GM12892 (cell line): ENCODE data around the gene SMO.
"Not testable (repeated sequence)": the region's sequence is repeated elsewhere in the genome, so short reads cannot be mapped to it uniquely, and the experiment has no call there.

Experiments
- DNase-seq: peaks from one replicate; pipeline ENCODE4 v3.0.0; 2011; ENCODE audit not compliant: insufficient read length
- FAIRE-seq: peaks from 2 replicates; lab custom pipeline; 2011; peaks lifted over from hg19 to GRCh38; lab: Jason Lieb, UNC
- POLR2A ChIP-seq: IDR thresholded peaks from 2 replicates; pipeline ENCODE4 v1.6.1; 2011; ENCODE audit warnings: low read depth, low read length, control low read depth
- POLR2AphosphoS5 ChIP-seq: IDR thresholded peaks from 2 replicates; pipeline ENCODE4 v1.6.1; 2011; ENCODE audit warnings: low read depth, low read length, control low read depth
- TAF1 ChIP-seq: IDR thresholded peaks from 2 replicates; pipeline ENCODE4 v1.6.1; 2011; ENCODE audit warnings: low read depth, mild to moderate bottlenecking, control low read depth, low read length, borderline replicate concordance

The SMO gene

GRCh38 chr7:129160161-129160905 is 28.1 kb upstream of the SMO start:
- DNase-seq (no peak), FAIRE-seq (peak; percentile 38)
- TF ChIP-seq TAF1 (no peak), POLR2AphosphoS5 (no peak), POLR2A (no peak)

DNA sequence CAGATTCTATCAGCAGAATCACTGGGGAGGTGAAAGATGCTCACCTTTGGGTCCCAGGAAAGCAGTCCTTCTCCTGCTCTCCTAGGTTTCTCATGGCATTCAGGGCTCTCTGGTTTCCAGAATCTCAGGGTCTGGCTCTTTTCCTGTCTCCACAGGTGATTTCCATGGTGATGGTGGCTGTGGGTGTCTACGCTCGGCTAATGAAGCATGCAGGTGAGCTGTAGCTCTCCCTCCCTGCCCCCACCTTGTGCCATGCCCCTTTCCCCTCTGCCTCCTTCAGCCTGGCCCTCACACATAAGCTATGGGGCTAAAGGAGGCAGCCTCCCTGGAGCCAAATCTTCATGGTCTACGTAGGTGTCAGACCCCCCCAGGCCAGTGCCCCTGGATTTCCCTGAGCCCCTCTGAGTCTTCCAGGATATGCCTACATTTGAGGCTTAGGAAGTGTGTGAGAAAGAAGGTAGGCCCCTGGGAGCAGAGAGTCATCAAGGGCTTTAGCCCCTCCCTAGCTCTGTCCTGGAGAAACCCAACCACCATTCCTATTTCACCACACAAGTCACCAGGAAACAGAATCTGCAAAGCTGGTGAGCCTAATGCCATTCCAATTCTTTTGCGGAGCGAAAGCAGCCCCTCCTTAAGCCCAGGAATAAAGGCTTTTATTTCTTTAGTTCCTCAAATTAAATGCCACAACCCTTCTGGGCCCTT is 26.8 kb upstream of the SMO start:
- no peak for DNase-seq
- no peak for FAIRE-seq
- no peak; the same call in 1 of the 2 replicates for TF ChIP-seq POLR2A
- TF ChIP-seq TAF1, result no peak
- no peak for TF ChIP-seq POLR2AphosphoS5

DNA sequence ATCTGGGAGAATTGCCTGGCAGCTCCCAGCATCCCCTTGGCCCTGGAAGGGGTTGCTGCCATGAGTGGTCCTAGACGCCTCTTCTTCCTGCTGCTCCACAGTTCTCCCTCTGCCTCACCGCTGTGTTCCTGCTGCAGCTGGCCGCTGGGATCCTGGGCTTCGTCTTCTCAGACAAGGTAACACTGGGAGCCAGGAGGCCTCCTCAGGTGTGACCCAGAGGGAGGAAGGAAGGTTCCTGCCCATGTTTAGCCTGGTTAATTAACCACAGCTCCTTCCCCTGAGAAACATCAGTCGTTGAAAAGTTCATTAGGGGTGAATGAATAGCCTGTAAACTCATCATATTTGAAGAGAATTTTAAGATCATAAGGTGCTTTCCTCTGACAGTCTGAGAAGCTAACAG is 25.7 kb upstream of the SMO start:
- DNase-seq (no peak), FAIRE-seq (no peak)
- TF ChIP-seq POLR2AphosphoS5 (no peak), POLR2A (no peak), TAF1 (no peak)

- TF ChIP-seq TAF1, result no peak
- TF ChIP-seq POLR2A, result no peak
- no peak for TF ChIP-seq POLR2AphosphoS5
- DNase-seq, result no peak
- peak; percentile 76 for FAIRE-seq
Observed at GRCh38 chr7:129163875-129164544, 24.4 kb upstream of the SMO start.

GRCh38 chr7:129166745-129167144 is 21.7 kb upstream of the SMO start:
- TF ChIP-seq TAF1 (no peak), POLR2AphosphoS5 (peak; percentile 65; the same call in 1 of the 2 replicates), POLR2A (0 out of 2 replicates have a peak, but pooled peaks have one; percentile 22)
- DNase-seq (peak; percentile 56), FAIRE-seq (peak; percentile 82)

DNA sequence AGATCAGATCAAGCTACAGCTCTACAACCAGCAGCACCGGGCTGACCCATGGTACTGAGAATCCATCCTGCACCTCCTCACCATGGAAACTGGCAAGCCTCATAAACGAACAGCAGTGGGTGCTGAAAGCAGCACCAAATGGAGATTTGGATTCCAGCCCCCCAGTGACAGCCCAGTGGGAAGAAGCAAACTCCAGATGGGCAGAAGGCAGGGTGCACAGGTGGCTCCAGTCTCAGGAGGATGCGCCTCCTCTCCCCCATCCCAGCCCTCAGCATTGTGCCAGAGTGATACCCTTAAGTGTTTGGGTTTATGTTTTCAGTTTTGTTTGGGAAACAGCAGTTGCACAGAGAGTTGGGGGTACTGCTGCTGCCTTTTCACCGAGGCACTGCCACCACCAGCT is 20.6 kb upstream of the SMO start:
- TF ChIP-seq TAF1, result no peak
- no peak for TF ChIP-seq POLR2A
- no peak for TF ChIP-seq POLR2AphosphoS5
- no peak for DNase-seq
- FAIRE-seq, result no peak

DNA sequence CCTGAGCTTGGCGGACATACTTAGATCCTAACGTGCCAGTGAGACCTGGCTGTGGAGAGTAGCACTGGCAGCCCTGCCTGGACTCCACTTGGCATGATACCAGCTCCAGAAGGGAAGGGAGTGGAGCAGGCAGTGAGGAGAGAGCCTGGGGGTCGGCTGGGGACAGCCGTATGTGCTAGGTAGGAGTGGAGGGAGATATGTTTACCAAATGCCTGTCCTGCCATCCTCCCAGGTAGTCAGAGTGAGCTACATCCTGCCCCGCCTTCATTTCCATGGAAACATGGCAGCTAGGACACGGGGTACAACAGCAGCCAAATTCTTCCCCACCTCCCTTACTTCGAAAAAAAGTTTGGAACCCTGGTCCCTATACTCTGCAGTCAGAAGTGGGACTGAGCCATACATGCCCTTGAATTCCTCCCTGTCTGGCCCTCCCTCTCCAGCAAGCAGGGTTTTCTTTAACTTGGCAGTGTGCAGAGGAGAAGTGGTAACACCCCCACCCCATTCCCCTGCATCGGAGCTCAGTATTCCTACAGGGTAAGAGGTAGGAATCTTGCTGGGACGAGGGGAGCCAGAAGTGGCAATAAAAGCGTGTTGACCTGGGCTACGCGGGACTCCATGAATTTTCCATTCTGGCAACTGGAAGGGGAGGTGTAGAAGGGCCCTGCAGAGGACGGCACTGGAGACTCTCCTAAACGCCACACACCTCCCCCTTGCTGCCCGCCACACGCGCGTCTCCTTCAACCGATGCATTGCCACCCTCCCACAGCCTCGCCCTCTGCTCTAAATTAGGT is 20.0 kb upstream of the SMO start:
- TF ChIP-seq POLR2AphosphoS5 (no peak; the same call in 1 of the 2 replicates), POLR2A (no peak), TAF1 (no peak)
- no peak for FAIRE-seq

DNA sequence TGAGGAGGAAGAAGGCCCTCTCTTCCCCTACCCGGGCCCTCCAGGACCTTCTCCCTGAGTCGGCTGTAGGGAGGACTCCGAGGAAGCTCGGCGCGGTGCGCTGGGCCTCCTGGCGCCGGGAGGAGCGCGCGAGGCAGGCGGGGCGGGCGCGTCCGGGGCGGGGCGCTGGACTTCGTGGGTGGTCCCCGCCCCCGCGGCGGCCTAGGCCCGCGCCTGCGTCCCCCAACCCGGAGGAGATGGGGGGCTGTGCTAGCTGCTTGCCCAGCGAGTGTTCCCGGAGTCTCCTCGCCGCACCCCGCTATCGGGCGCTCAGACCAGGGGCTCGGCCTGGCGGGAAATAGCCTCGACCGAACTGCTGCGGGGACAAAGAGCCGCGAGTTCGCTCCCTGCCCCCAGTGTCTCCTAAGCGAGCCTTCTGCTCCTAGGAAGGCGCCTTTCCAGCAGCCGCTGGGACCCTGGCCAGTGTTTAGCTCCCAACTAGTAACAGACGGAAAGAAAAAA is 19.2 kb upstream of the SMO start:
- TF ChIP-seq TAF1, result no peak
- no peak; the same call in 1 of the 2 replicates for TF ChIP-seq POLR2A
- 0 out of 2 replicates have a peak, but pooled peaks have one; percentile 3 for TF ChIP-seq POLR2AphosphoS5
- FAIRE-seq, result peak; percentile 17
- no peak for DNase-seq

More for the DNA sequence above, 20.0 kb upstream of the SMO start:
- no peak for DNase-seq

- FAIRE-seq (peak; percentile 87), DNase-seq (no peak)
- TF ChIP-seq POLR2A (no peak), POLR2AphosphoS5 (no peak), TAF1 (no peak)
Observed at GRCh38 chr7:129169686-129170440, 18.6 kb upstream of the SMO start.

GRCh38 chr7:129170441-129171021 is 17.9 kb upstream of the SMO start:
- TF ChIP-seq TAF1 (no peak), POLR2AphosphoS5 (no peak), POLR2A (no peak)
- FAIRE-seq (peak; percentile 21), DNase-seq (no peak)

- FAIRE-seq, DNase-seq: not testable (repeated sequence)
Observed at GRCh38 chr7:129173861-129174260, 14.6 kb upstream of the SMO start.
